GM21786 (cell line): ENCODE measurements around the gene SPDYE11.
"Not testable (repeated sequence)": the region's sequence is repeated elsewhere in the genome, so short reads cannot be mapped to it uniquely, and the experiment has no call there.

Experiments used
- ATAC-seq: cut with Tn5 transposase; IDR thresholded peaks from one replicate; pipeline ENCODE4 v1.9.1; 2021; ENCODE audit not compliant: unreplicated experiment

Gene SPDYE11, protein sequence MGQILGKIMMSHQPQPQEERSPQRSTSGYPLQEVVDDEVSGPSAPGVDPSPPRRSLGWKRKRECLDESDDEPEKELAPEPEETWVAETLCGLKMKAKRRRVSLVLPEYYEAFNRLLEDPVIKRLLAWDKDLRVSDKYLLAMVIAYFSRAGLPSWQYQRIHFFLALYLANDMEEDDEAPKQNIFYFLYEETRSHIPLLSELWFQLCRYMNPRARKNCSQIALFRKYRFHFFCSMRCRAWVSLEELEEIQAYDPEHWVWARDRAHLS

DNA sequence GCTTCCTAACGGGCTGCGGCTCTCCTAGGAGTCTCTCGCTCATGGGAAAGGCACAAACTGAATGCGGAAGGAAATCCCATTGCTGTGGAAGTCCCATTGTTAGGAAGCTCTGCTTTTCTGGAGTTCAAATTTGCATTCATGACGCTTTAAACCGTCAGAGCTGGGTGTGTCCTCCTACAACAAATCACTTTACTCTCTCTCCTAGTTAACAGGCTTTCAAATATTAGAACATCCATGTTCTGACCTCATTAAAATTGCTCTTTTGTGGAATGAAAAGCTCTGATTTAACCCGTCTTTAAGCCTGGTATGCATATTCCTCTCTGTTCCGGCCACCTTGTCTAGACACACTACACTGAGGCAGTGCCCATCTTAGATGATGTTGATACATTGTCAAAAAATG lies at the start of gene SPDYE11:
SPDYE11 (minus strand) TSS at position 101 of the 400 bp plus-strand sequence. CDS start 1,800 bp downstream, outside the sequence.
- ATAC-seq = not testable (repeated sequence)

- not testable (repeated sequence) for ATAC-seq
Measured at GRCh38 chr7:73085938-73086337, 28.2 kb upstream of the SPDYE11 start, which contains the start of gene SPDYE9. TSS of gene SPDYE9 (minus strand) at chr7:73086038. CDS start at chr7:73084238, 1,800 bp downstream.

DNA sequence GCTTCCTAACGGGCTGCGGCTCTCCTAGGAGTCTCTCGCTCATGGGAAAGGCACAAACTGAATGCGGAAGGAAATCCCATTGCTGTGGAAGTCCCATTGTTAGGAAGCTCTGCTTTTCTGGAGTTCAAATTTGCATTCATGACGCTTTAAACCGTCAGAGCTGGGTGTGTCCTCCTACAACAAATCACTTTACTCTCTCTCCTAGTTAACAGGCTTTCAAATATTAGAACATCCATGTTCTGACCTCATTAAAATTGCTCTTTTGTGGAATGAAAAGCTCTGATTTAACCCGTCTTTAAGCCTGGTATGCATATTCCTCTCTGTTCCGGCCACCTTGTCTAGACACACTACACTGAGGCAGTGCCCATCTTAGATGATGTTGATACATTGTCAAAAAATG lies 28.0 kb downstream of the SPDYE11 start, which contains the start of gene SPDYE8:
SPDYE8 (minus strand) TSS at position 101 of the 400 bp plus-strand sequence. CDS start 1,800 bp downstream, outside the sequence.
- ATAC-seq = not testable (repeated sequence)

- ATAC-seq = not testable (repeated sequence)
Measured at GRCh38 chr7:73006491-73006890, 51.2 kb downstream of the SPDYE11 start.

GRCh38 chr7:73005693-73006447 lies 51.8 kb downstream of the SPDYE11 start:
- ATAC-seq = peak; percentile 77

DNA sequence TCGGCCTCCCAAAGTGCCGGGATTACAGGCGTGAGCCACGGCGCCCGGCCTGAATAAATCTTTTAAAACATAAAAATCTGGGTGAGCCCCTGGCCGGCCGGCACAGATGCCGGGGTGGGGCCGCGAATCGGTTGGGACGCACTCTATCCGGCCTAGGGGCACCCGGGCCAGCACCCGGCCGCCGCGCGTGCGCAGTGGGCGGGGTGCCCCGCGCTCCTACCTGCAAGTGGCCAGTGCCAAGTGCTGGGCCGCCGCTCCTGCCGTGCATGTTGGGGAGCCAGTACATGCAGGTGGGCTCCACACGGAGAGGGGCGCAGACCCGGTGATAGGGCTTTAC lies 52.4 kb downstream of the SPDYE11 start:
- peak; percentile 78 for ATAC-seq

- not testable (repeated sequence) for ATAC-seq
Measured at GRCh38 chr7:72997887-72998468, 59.7 kb downstream of the SPDYE11 start.
